Breast epithelium (tissue), 4 donors: ENCODE data around the gene SCFD1. TPM values are rescaled to one million over a fixed set of nuclear protein-coding genes. Genes with fewer than 3 reads are reported as not detected.

ENCODE experiments used
- DNase-seq, 2 donors: peaks; one replicate each; pipeline ENCODE4 v3.0.0-alpha.2; 2019; ENCODE audit warnings: low spot score in 2 of 2
- H3K27ac ChIP-seq, 2 donors: fragments of 200-600 bp; sonication (generic) in 1 of 2; one replicate each; pipeline ENCODE4 v1.5.1; 2016 to 2019; ENCODE audit warnings: mild to moderate bottlenecking in 1 of 2
- H3K27me3 ChIP-seq, 2 donors: fragments of 200-600 bp; sonication (generic) in 1 of 2; one replicate each; pipeline versions ENCODE4 v1.5.1 to v1.6.0; 2017 to 2019; ENCODE audit warnings: control low read depth in 1 of 2, mild to moderate bottlenecking in 1 of 2
- H3K36me3 ChIP-seq: fragments of 200-600 bp; one replicate; pipeline ENCODE4 v1.5.1; 2019
- H3K4me1 ChIP-seq, 2 donors: fragments of 200-600 bp; sonication (generic); one replicate each; pipeline ENCODE4 v1.5.1; 2016 to 2019; ENCODE audit warnings: control low read depth in 1 of 2
- H3K4me3 ChIP-seq, 3 donors: fragments of 200-600 bp; sonication (generic); 1 replicate in 2 of 3; 2 replicates in 1 of 3; pipeline ENCODE4 v1.5.1; 2016 to 2019; ENCODE audit warnings: mild to moderate bottlenecking in 3 of 3, moderate library complexity in 2 of 3
- H3K9me3 ChIP-seq, 2 donors: fragments of 200-600 bp; sonication (generic) in 1 of 2; one replicate each; pipeline ENCODE4 v1.5.1; 2016 to 2019; ENCODE audit warnings: control low read depth in 1 of 2
- POLR2A ChIP-seq: fragments of 450-650 bp; IDR thresholded peaks from one replicate; pipeline ENCODE4 v1.6.1; 2016; ENCODE audit warnings: antibody characterized with exemption, mild to moderate bottlenecking, moderate library complexity
- POLR2AphosphoS5 ChIP-seq, 3 donors: sonication (generic); formaldehyde crosslinking; IDR thresholded peaks; one replicate each; pipeline ENCODE4 v1.6.1; 2017; ENCODE audit warnings: antibody characterized with exemption in 3 of 3
- intact Hi-C: fragments of 100-400 bp; cut with DNase I; formaldehyde crosslinking; loops from one replicate; pipeline ENCODE4 v1.15.1; 2023; ENCODE audit warnings: low total_unique reads
- total RNA-seq, 3 donors: library from RNA; depleted of rRNA; stranded (reverse); fragments of >200 nt; gene quantifications; one replicate each; pipeline ENCODE4 v1.1.0, GENCODE V29; 2016
- TF ChIP-seq, protein P1 (sequence below), 3 donors: fragments of 450-650 bp; IDR thresholded peaks; one replicate each; pipeline ENCODE4 v1.5.1; 2016 to 2017; ENCODE audit warnings: antibody characterized with exemption in 3 of 3, mild to moderate bottlenecking in 3 of 3, moderate library complexity in 3 of 3

Gene SCFD1
- total RNA-seq, 3 donors from 2014 or later: 64.6 to 93.1 (median 73.5) TPM

- no peak for TF ChIP-seq POLR2AphosphoS5 (IDR thresholded peaks at IDR 0.05)
- TF ChIP-seq, protein P1, sequence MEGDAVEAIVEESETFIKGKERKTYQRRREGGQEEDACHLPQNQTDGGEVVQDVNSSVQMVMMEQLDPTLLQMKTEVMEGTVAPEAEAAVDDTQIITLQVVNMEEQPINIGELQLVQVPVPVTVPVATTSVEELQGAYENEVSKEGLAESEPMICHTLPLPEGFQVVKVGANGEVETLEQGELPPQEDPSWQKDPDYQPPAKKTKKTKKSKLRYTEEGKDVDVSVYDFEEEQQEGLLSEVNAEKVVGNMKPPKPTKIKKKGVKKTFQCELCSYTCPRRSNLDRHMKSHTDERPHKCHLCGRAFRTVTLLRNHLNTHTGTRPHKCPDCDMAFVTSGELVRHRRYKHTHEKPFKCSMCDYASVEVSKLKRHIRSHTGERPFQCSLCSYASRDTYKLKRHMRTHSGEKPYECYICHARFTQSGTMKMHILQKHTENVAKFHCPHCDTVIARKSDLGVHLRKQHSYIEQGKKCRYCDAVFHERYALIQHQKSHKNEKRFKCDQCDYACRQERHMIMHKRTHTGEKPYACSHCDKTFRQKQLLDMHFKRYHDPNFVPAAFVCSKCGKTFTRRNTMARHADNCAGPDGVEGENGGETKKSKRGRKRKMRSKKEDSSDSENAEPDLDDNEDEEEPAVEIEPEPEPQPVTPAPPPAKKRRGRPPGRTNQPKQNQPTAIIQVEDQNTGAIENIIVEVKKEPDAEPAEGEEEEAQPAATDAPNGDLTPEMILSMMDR (IDR thresholded peaks at IDR 0.05): no peak
- no peak for TF ChIP-seq POLR2A
- Histone ChIP-seq H3K4me3 (no peak overlapping the region), H3K9me3 (peaks cover 0 to 6% of the 10 kb centered on the region in 2 donors), H3K4me1 (no peaks in the 10 kb centered on the region), H3K27me3 (no peaks in the 10 kb centered on the region), H3K27ac (no peak overlapping the region), H3K36me3 (no peaks in the 10 kb centered on the region)
- intact Hi-C loops: no loop called here
- no peak for DNase-seq
Observed at GRCh38 chr14:30728471-30728870, 106.4 kb downstream of the SCFD1 start.

DNA sequence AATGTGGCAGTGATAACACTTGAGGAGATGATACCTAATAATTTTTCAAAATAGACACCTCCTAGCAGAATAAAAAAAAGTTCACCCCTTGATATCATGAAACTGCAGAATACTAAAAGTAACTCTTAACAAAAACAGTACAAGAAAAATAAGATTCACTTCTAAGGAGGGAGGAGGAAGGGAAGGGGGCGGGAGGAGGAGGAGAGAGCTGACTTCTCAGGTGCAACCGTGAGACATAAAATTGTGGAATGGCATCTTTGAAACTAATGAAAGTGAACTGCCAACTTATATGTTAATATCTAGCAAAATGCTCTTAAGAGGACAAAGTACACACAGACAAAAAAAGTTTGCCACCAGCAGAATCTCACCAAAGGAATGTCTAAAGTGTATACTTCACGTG is 115.8 kb downstream of the SCFD1 start:
- TF ChIP-seq POLR2A (no peak), POLR2AphosphoS5 (IDR thresholded peaks at IDR 0.05) (no peak)
- TF ChIP-seq, protein P1 (IDR thresholded peaks at IDR 0.05): no peak
- no peak for DNase-seq
- Histone ChIP-seq H3K9me3 (no peaks in the 10 kb centered on the region), H3K4me1 (no peaks in the 10 kb centered on the region), H3K36me3 (no peaks in the 10 kb centered on the region), H3K27ac (no peak overlapping the region), H3K4me3 (no peak overlapping the region), H3K27me3 (no peaks in the 10 kb centered on the region)
- intact Hi-C loops: no loop called here

- H3K9me3 ChIP-seq: no peaks in the 10 kb centered on the region
- no peaks in the 10 kb centered on the region for H3K36me3 ChIP-seq
- H3K4me3 ChIP-seq: no peak overlapping the region
- no peak for DNase-seq
- H3K27me3 ChIP-seq: no peaks in the 10 kb centered on the region
- intact Hi-C loops: no loop called here
- TF ChIP-seq POLR2A: no peak
- TF ChIP-seq, protein P1 (IDR thresholded peaks at IDR 0.05): no peak
- no peak for TF ChIP-seq POLR2AphosphoS5 (IDR thresholded peaks at IDR 0.05)
- H3K4me1 ChIP-seq: no peaks in the 10 kb centered on the region
- no peak overlapping the region for H3K27ac ChIP-seq
Observed at GRCh38 chr14:30738978-30739377, 116.9 kb downstream of the SCFD1 start.

DNA sequence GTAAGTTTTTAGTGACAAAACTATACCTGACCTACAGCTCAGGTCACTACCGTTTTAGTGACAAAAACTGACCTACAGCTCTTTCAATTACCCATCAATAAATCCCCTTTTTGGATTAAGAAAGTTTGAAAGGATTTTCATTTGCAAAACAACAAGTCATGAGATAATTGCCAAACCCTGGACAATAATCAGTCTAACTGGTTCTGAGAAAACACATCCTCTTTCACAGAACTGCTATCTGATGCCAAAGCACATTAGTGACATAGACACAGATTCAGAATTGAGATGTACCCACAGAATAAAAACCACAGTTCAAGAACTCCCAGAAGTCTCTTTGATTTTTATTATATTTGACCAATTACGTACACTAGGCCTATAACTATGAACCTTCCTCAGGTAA is 126.2 kb downstream of the SCFD1 start:
- no peak for DNase-seq
- H3K36me3 ChIP-seq: no peaks in the 10 kb centered on the region
- H3K4me1 ChIP-seq: no peaks in the 10 kb centered on the region
- intact Hi-C loops: no loop called here
- TF ChIP-seq POLR2AphosphoS5 (IDR thresholded peaks at IDR 0.05) (no peak), POLR2A (no peak)
- TF ChIP-seq, protein P1 (IDR thresholded peaks at IDR 0.05): no peak
- H3K4me3 ChIP-seq: no peak overlapping the region
- no peaks in the 10 kb centered on the region for H3K27me3 ChIP-seq
- no peaks in the 10 kb centered on the region for H3K9me3 ChIP-seq
- no peak overlapping the region for H3K27ac ChIP-seq

DNA sequence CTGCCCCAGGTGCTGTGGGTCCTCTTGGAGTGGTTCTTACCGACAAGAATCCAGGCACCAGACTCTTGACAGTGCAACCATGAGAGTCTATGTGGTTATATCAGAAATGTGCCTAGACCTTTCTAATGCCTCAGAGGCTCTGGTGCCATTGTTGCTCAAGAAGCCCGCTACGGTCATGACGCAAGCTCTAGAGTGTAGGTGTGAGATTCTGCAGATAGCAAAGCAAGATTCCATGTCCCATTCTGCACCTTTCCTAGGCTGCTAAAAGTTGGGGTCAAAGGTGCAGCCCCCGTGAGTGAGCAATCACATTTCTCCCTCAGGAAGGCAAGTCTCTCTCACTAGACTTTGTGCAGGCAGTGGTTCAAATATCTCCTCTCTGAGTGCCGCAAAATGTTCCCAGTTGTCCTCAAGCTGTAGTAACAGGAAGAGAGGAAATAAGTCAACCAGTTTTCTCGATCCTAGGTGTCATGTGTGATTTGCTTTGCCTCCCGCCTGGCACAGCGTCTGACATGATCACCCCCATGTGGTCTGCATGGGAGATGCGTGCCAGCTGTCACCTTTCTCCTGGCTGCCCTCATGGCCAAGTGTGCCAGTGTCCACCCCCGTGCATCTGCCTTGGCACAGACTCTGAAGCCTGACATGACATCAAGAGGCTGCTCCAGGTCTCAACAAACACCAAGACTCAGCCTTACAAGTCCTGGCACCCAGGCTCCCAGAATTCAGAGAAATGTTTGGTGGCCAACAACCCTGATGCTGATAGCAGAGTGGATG is 129.7 kb downstream of the SCFD1 start:
- H3K27ac ChIP-seq: no peak overlapping the region
- no peaks in the 10 kb centered on the region for H3K9me3 ChIP-seq
- no peaks in the 10 kb centered on the region for H3K4me1 ChIP-seq
- no peak for TF ChIP-seq POLR2A
- TF ChIP-seq, protein P1 (IDR thresholded peaks at IDR 0.05): no peak
- no peak for TF ChIP-seq POLR2AphosphoS5 (IDR thresholded peaks at IDR 0.05)
- no peak overlapping the region for H3K4me3 ChIP-seq
- no peak for DNase-seq
- intact Hi-C loops: no loop called here
- H3K36me3 ChIP-seq: no peaks in the 10 kb centered on the region
- H3K27me3 ChIP-seq: no peaks in the 10 kb centered on the region
